Tibial artery (tissue), 4 donors: ENCODE results near the gene IQGAP1.
"Not testable (repeated sequence)": the region's sequence is repeated elsewhere in the genome, so short reads cannot be mapped to it uniquely, and the experiment has no call there.

Source experiments
- DNase-seq, 2 donors: peaks; one replicate each; pipeline ENCODE4 v3.0.0-alpha.2; 2019
- H3K27ac ChIP-seq, 2 donors: fragments of 200-600 bp; sonication (generic) in 1 of 2; 1 replicate in 1 of 2; 2 replicates in 1 of 2; pipeline ENCODE4 v1.5.1; 2018 to 2019; ENCODE audit warnings: mild to moderate bottlenecking in 1 of 2
- H3K27me3 ChIP-seq, 2 donors: fragments of 200-600 bp; sonication (generic) in 1 of 2; one replicate each; pipeline versions ENCODE4 v1.5.1 to v1.6.0; 2016 to 2019
- H3K36me3 ChIP-seq, 3 donors: fragments of 200-600 bp; sonication (generic) in 2 of 3; one replicate each; pipeline ENCODE4 v1.5.1; 2016 to 2019; ENCODE audit warnings: mild to moderate bottlenecking in 2 of 3
- H3K4me1 ChIP-seq, 4 donors: fragments of 200-600 bp; sonication (generic) in 2 of 4; 1 replicate in 3 of 4; 2 replicates in 1 of 4; pipeline ENCODE4 v1.5.1; 2016 to 2019
- H3K4me3 ChIP-seq, 2 donors: fragments of 200-600 bp; sonication (generic) in 1 of 2; 1 replicate in 1 of 2; 2 replicates in 1 of 2; pipeline ENCODE4 v1.5.1; 2018 to 2019; ENCODE audit warnings: mild to moderate bottlenecking in 2 of 2
- H3K9me3 ChIP-seq, 3 donors: fragments of 200-600 bp; sonication (generic) in 1 of 3; one replicate each; pipeline ENCODE4 v1.5.1; 2016 to 2019
- CTCF ChIP-seq, 2 experiments: fragments of 200-600 bp in 1 of 2; fragments of 450-650 bp in 1 of 2; IDR thresholded peaks; one replicate each; pipeline ENCODE4 v1.5.1; 2017 to 2019; ENCODE audit warnings: antibody characterized with exemption in 2 of 2, mild to moderate bottlenecking in 1 of 2, moderate library complexity in 1 of 2
- intact Hi-C: fragments of 100-400 bp; cut with DNase I; formaldehyde crosslinking; loops from one replicate; pipeline ENCODE4 v1.15.0; 2023; ENCODE audit warnings: low total_unique reads

Gene IQGAP1

GRCh38 chr15:90496791-90497190, 108.7 kb downstream of the IQGAP1 start:
- H3K4me1 ChIP-seq = no peaks in the 10 kb centered on the region
- TF ChIP-seq CTCF (IDR thresholded peaks at IDR 0.05) = no peak
- H3K4me3 ChIP-seq = no peak overlapping the region
- no peak for DNase-seq
- no peaks in the 10 kb centered on the region for H3K27me3 ChIP-seq
- no peak overlapping the region for H3K27ac ChIP-seq
- intact Hi-C loops = no loop called here
- peaks cover 86 to 100% (median 91%) of the 10 kb centered on the region in 3 donors for H3K36me3 ChIP-seq
- no peaks in the 10 kb centered on the region for H3K9me3 ChIP-seq

GRCh38 chr15:90497376-90497775, 109.3 kb downstream of the IQGAP1 start:
- no peak for DNase-seq
- H3K4me1 ChIP-seq = no peaks in the 10 kb centered on the region
- no peak overlapping the region for H3K4me3 ChIP-seq
- H3K27me3 ChIP-seq = no peaks in the 10 kb centered on the region
- H3K36me3 ChIP-seq = peaks cover 87 to 99% (median 91%) of the 10 kb centered on the region in 3 donors
- intact Hi-C loops = no loop called here
- H3K27ac ChIP-seq = no peak overlapping the region
- no peaks in the 10 kb centered on the region for H3K9me3 ChIP-seq
- TF ChIP-seq CTCF (IDR thresholded peaks at IDR 0.05) = no peak

GRCh38 chr15:90497912-90498311, 109.9 kb downstream of the IQGAP1 start:
- DNase-seq = no peak
- intact Hi-C loops = no loop called here
- Histone ChIP-seq H3K27ac (no peak overlapping the region), H3K27me3 (no peaks in the 10 kb centered on the region), H3K4me3 (no peak overlapping the region), H3K4me1 (no peaks in the 10 kb centered on the region), H3K9me3 (no peaks in the 10 kb centered on the region), H3K36me3 (peaks cover 87 to 99% (median 91%) of the 10 kb centered on the region in 3 donors)
- TF ChIP-seq CTCF (IDR thresholded peaks at IDR 0.05) = no peak

- H3K9me3 ChIP-seq = no peaks in the 10 kb centered on the region
- peaks cover 67 to 82% (median 75%) of the 10 kb centered on the region in 3 donors for H3K36me3 ChIP-seq
- H3K27ac ChIP-seq = no peak overlapping the region
- DNase-seq = no peak
- no peaks in the 10 kb centered on the region for H3K4me1 ChIP-seq
- no peak overlapping the region for H3K4me3 ChIP-seq
- H3K27me3 ChIP-seq = no peaks in the 10 kb centered on the region
- intact Hi-C loops = no loop called here
- TF ChIP-seq CTCF (IDR thresholded peaks at IDR 0.05) = no peak
These were observed 112.1 kb downstream of the IQGAP1 start for GRCh38 chr15:90500171-90500570.

- intact Hi-C loops = no loop called here
- no peak for DNase-seq
- H3K27me3 ChIP-seq = no peaks in the 10 kb centered on the region
- no peak overlapping the region for H3K4me3 ChIP-seq
- H3K9me3 ChIP-seq = no peaks in the 10 kb centered on the region
- no peak overlapping the region for H3K27ac ChIP-seq
- H3K4me1 ChIP-seq = no peaks in the 10 kb centered on the region
- H3K36me3 ChIP-seq = peaks cover 59 to 67% (median 65%) of the 10 kb centered on the region in 3 donors
- no peak for TF ChIP-seq CTCF (IDR thresholded peaks at IDR 0.05)
These were observed 113.9 kb downstream of the IQGAP1 start for GRCh38 chr15:90501898-90502297.

GRCh38 chr15:90510781-90511180, 122.7 kb downstream of the IQGAP1 start:
- peaks cover 0 to 18% (median 6%) of the 10 kb centered on the region in 4 donors for H3K4me1 ChIP-seq
- H3K4me3 ChIP-seq, H3K27ac ChIP-seq, H3K27me3 ChIP-seq, DNase-seq, intact Hi-C loops, H3K36me3 ChIP-seq, H3K9me3 ChIP-seq: not testable (repeated sequence)

- H3K36me3 ChIP-seq, H3K27ac ChIP-seq, H3K4me3 ChIP-seq, DNase-seq, H3K27me3 ChIP-seq, intact Hi-C loops, H3K9me3 ChIP-seq: not testable (repeated sequence)
- H3K4me1 ChIP-seq = peaks cover 0 to 18% (median 6%) of the 10 kb centered on the region in 4 donors
These were observed 123.2 kb downstream of the IQGAP1 start for GRCh38 chr15:90511211-90511618.
